HUES64 (cell line): Measurements from ENCODE around the gene STXBP4.

Experiments used
- H3K27ac ChIP-seq: 2 replicates; pipeline ENCODE4 v1.7.0; 2013; ENCODE audit warnings: low read depth, low read length, inconsistent platforms
- H3K27me3 ChIP-seq: 2 replicates; pipeline ENCODE4 v1.6.1; 2013; ENCODE audit warnings: mild to moderate bottlenecking, low read length; ENCODE audit not compliant: insufficient read depth
- H3K36me3 ChIP-seq: 2 replicates; pipeline ENCODE4 v1.6.1; 2013; ENCODE audit warnings: mild to moderate bottlenecking, low read length; ENCODE audit not compliant: insufficient read depth
- H3K4me1 ChIP-seq: 2 replicates; pipeline ENCODE4 v1.6.1; 2013; ENCODE audit warnings: mild to moderate bottlenecking, low read length, moderate library complexity; ENCODE audit not compliant: insufficient read depth
- H3K4me3 ChIP-seq: 2 replicates; pipeline ENCODE4 v1.5.1; 2013; ENCODE audit warnings: mild to moderate bottlenecking, low read length, moderate library complexity
- H3K9ac ChIP-seq: 2 replicates; pipeline ENCODE4 v1.6.1; 2013; ENCODE audit warnings: mild to moderate bottlenecking, low read depth, low read length
- H3K9me3 ChIP-seq: 2 replicates; pipeline ENCODE4 v1.6.1; 2013; ENCODE audit warnings: low read depth, low read length; ENCODE audit not compliant: insufficient read depth
- WGBS: fragments of 150-250, 120-280 bp; methylation state at CpG from one replicate; pipeline ENCODE4 v1.1.7; 2013; ENCODE audit warnings: missing lambda C conversion rate; 5-methylcytosine and 5-hydroxymethylcytosine counted together

STXBP4 gene

GRCh38 chr17:55053855-55054254 lies 85.3 kb downstream of the STXBP4 start:
- Histone ChIP-seq H3K4me3 (no peak overlapping the region), H3K9me3 (no peaks in the 10 kb centered on the region), H3K9ac (no peak overlapping the region), H3K27ac (no peak overlapping the region), H3K36me3 (no peaks in the 10 kb centered on the region), H3K4me1 (no peaks in the 10 kb centered on the region), H3K27me3 (no peaks in the 10 kb centered on the region)
- 100% methylated on average over 1 of the region's 1 CpG for WGBS

- Histone ChIP-seq H3K27ac (no peak overlapping the region), H3K27me3 (no peaks in the 10 kb centered on the region), H3K9me3 (no peaks in the 10 kb centered on the region), H3K36me3 (no peaks in the 10 kb centered on the region), H3K9ac (no peak overlapping the region), H3K4me3 (no peak overlapping the region), H3K4me1 (no peaks in the 10 kb centered on the region)
Observed at GRCh38 chr17:55054429-55054828, 85.9 kb downstream of the STXBP4 start.

GRCh38 chr17:55056526-55056925 lies 88.0 kb downstream of the STXBP4 start:
- no peaks in the 10 kb centered on the region for H3K27me3 ChIP-seq
- 95% methylated on average over 4 of the region's 4 CpGs for WGBS
- no peak overlapping the region for H3K4me3 ChIP-seq
- no peaks in the 10 kb centered on the region for H3K9me3 ChIP-seq
- H3K27ac ChIP-seq: no peak overlapping the region
- H3K9ac ChIP-seq: no peak overlapping the region
- no peaks in the 10 kb centered on the region for H3K36me3 ChIP-seq
- no peaks in the 10 kb centered on the region for H3K4me1 ChIP-seq

- WGBS: 100% methylated on average over 3 of the region's 3 CpGs
Observed at GRCh38 chr17:55057184-55057583, 88.6 kb downstream of the STXBP4 start.

GRCh38 chr17:55059724-55060123 lies 91.2 kb downstream of the STXBP4 start:
- Histone ChIP-seq H3K4me3 (no peak overlapping the region), H3K27ac (no peak overlapping the region), H3K9me3 (no peaks in the 10 kb centered on the region), H3K9ac (no peak overlapping the region), H3K36me3 (no peaks in the 10 kb centered on the region), H3K4me1 (no peaks in the 10 kb centered on the region), H3K27me3 (no peaks in the 10 kb centered on the region)

More at GRCh38 chr17:55057184-55057583, 88.6 kb downstream of the STXBP4 start:
- Histone ChIP-seq H3K4me3 (no peak overlapping the region), H3K36me3 (no peaks in the 10 kb centered on the region), H3K27ac (no peak overlapping the region), H3K9me3 (no peaks in the 10 kb centered on the region), H3K27me3 (no peaks in the 10 kb centered on the region), H3K9ac (no peak overlapping the region), H3K4me1 (no peaks in the 10 kb centered on the region)

- Histone ChIP-seq H3K27ac (no peak overlapping the region), H3K4me3 (no peak overlapping the region), H3K36me3 (no peaks in the 10 kb centered on the region), H3K27me3 (no peaks in the 10 kb centered on the region), H3K9me3 (no peaks in the 10 kb centered on the region), H3K9ac (no peak overlapping the region), H3K4me1 (peaks cover 4% of the 10 kb centered on the region; the same call in 1 of the 2 replicates)
- whole genome bisulfite sequencing: 100% methylated on average over 1 of the region's 1 CpG
Observed at GRCh38 chr17:55062921-55063320, 94.4 kb downstream of the STXBP4 start.

GRCh38 chr17:55063885-55064874 lies 95.6 kb downstream of the STXBP4 start:
- Histone ChIP-seq H3K9me3 (no peaks in the 10 kb centered on the region), H3K27me3 (no peaks in the 10 kb centered on the region), H3K9ac (no peak overlapping the region), H3K27ac (no peak overlapping the region), H3K36me3 (no peaks in the 10 kb centered on the region), H3K4me3 (no peak overlapping the region), H3K4me1 (peaks cover 4% of the 10 kb centered on the region; the same call in 1 of the 2 replicates)
- 96% methylated on average over 14 of the region's 16 CpGs for WGBS

GRCh38 chr17:55067697-55068439 lies 99.3 kb downstream of the STXBP4 start:
- WGBS: no CpG with 5 or more reads among the region's 1 CpG
- H3K4me1 ChIP-seq: peaks cover 4% of the 10 kb centered on the region; the same call in 1 of the 2 replicates
- H3K27ac ChIP-seq: no peak overlapping the region
- H3K27me3 ChIP-seq: no peaks in the 10 kb centered on the region
- H3K4me3 ChIP-seq: no peak overlapping the region
- no peaks in the 10 kb centered on the region for H3K36me3 ChIP-seq
- H3K9ac ChIP-seq: no peak overlapping the region
- H3K9me3 ChIP-seq: no peaks in the 10 kb centered on the region

- peaks cover 4% of the 10 kb centered on the region; the same call in 1 of the 2 replicates for H3K4me1 ChIP-seq
- no peaks in the 10 kb centered on the region for H3K27me3 ChIP-seq
- no peaks in the 10 kb centered on the region for H3K9me3 ChIP-seq
- 95% methylated on average over 3 of the region's 4 CpGs for WGBS
- H3K9ac ChIP-seq: no peak overlapping the region
- no peak overlapping the region for H3K27ac ChIP-seq
- H3K36me3 ChIP-seq: peaks cover 3% of the 10 kb centered on the region; the same call in 1 of the 2 replicates
- no peak overlapping the region for H3K4me3 ChIP-seq
Observed at GRCh38 chr17:55068862-55069811, 100.6 kb downstream of the STXBP4 start.

- no peaks in the 10 kb centered on the region for H3K27me3 ChIP-seq
- no peak overlapping the region for H3K9ac ChIP-seq
- no peak overlapping the region for H3K4me3 ChIP-seq
- no peak overlapping the region for H3K27ac ChIP-seq
- H3K9me3 ChIP-seq: no peaks in the 10 kb centered on the region
- H3K4me1 ChIP-seq: peaks cover 4% of the 10 kb centered on the region; the same call in 1 of the 2 replicates
- H3K36me3 ChIP-seq: peaks cover 4% of the 10 kb centered on the region; the same call in 1 of the 2 replicates
Observed at GRCh38 chr17:55069983-55070529, 101.5 kb downstream of the STXBP4 start.
